Osteoblast (primary cell): ENCODE results near the gene HOXA2. TPM values are rescaled to one million over a fixed set of nuclear protein-coding genes. Genes with fewer than 3 reads are reported as not detected.

Source experiments
- DNase-seq: peaks from one replicate; pipeline ENCODE4 v3.0.0; 2011; ENCODE audit warnings: low spot score, mixed read lengths; ENCODE audit not compliant: insufficient read length; ENCODE audit errors: missing footprints
- H2AFZ ChIP-seq: 2 replicates; pipeline ENCODE4 v1.6.0; 2011; ENCODE audit warnings: mild to moderate bottlenecking, low read length
- H3K27ac ChIP-seq: 2 replicates; pipeline ENCODE4 v1.5.1; 2011; ENCODE audit warnings: mild to moderate bottlenecking, low read depth, low read length, moderate library complexity
- H3K27me3 ChIP-seq: 2 replicates; pipeline ENCODE4 v1.6.0; 2012; ENCODE audit warnings: mild to moderate bottlenecking, control low read depth, inconsistent platforms, low read length, moderate library complexity; ENCODE audit not compliant: insufficient read depth
- H3K36me3 ChIP-seq: 2 replicates; pipeline ENCODE4 v1.5.1; 2011; ENCODE audit warnings: mild to moderate bottlenecking, low read length, control low read depth, moderate library complexity; ENCODE audit not compliant: insufficient read depth
- H3K4me1 ChIP-seq: 2 replicates; pipeline ENCODE4 v1.5.1; 2011; ENCODE audit warnings: mild to moderate bottlenecking, low read length, control low read depth, moderate library complexity; ENCODE audit not compliant: insufficient read depth
- H3K4me2 ChIP-seq: 2 replicates; pipeline ENCODE4 v1.6.0; 2011; ENCODE audit warnings: mild to moderate bottlenecking, low read length; ENCODE audit not compliant: insufficient read depth
- H3K4me3 ChIP-seq: fragments of 200-600 bp; sonication (generic); 3 replicates; pipeline ENCODE4 v1.5.1; 2012; ENCODE audit warnings: mild to moderate bottlenecking, low read length, inconsistent platforms; ENCODE audit not compliant: insufficient read depth
- H3K79me2 ChIP-seq: 2 replicates; pipeline ENCODE4 v1.6.0; 2012; ENCODE audit warnings: mild to moderate bottlenecking, low read length, control low read depth, inconsistent platforms; ENCODE audit not compliant: insufficient read depth
- H3K9me3 ChIP-seq: 2 replicates; pipeline ENCODE4 v1.5.1; 2011; ENCODE audit warnings: low read depth, low read length, control low read depth
- H4K20me1 ChIP-seq: 2 replicates; pipeline ENCODE4 v1.6.0; 2012; ENCODE audit warnings: mild to moderate bottlenecking, low read length, control low read depth; ENCODE audit not compliant: insufficient read depth
- total RNA-seq: library from RNA; depleted of rRNA; stranded (reverse); fragments of >200 nt; gene quantifications from 2 replicates; pipeline ENCODE4 v1.2.3, GENCODE V29; 2012
- TF ChIP-seq, protein P1 (sequence below): IDR thresholded peaks from 2 replicates; pipeline ENCODE4 v1.5.1; 2011; ENCODE audit warnings: mild to moderate bottlenecking, low read depth, low read length, moderate library complexity; ENCODE audit errors: extremely low read depth

Gene HOXA2
- total RNA-seq, 1 donor: 0.36 TPM

DNA sequence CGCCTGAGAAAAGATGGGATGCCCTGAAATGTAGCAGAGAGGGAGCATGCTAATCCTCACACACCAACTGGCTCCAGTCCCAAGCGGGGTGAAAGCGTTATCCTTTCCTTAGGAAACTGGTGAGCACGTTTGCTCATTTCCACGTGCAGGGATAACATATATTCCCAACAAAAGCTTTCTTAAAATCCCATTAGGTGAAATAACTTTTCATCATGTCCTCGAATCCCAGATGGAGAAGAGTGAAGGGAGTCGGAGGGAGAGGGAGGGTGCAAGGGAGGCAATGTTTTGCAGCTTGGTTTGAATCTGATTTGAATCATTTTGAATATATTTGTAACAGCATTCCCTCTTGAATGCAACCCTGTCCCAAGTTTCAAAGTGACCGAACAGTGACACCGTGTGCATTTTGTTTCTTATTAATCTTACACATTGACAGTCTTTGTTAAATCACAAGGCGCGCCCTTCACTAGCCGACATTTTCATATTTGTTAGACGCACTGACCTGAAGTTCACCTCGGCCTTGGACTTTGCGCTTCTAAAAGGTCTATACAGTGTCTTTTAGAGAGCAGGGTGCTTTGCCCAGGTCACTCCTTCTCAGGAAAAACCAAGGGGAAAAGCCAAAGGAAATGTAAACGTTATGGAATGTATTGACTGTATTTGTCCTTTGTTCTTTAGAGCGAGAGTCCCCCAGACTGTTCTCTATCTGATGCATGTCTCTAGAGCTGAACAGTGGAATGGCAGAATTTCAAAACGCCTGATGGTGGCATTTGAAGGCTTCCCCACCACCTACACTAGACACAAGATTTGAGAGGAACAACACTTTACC, 31.1 kb upstream of the HOXA2 start:
- H3K36me3 ChIP-seq: no peaks in the 10 kb centered on the region
- TF ChIP-seq, protein P1, sequence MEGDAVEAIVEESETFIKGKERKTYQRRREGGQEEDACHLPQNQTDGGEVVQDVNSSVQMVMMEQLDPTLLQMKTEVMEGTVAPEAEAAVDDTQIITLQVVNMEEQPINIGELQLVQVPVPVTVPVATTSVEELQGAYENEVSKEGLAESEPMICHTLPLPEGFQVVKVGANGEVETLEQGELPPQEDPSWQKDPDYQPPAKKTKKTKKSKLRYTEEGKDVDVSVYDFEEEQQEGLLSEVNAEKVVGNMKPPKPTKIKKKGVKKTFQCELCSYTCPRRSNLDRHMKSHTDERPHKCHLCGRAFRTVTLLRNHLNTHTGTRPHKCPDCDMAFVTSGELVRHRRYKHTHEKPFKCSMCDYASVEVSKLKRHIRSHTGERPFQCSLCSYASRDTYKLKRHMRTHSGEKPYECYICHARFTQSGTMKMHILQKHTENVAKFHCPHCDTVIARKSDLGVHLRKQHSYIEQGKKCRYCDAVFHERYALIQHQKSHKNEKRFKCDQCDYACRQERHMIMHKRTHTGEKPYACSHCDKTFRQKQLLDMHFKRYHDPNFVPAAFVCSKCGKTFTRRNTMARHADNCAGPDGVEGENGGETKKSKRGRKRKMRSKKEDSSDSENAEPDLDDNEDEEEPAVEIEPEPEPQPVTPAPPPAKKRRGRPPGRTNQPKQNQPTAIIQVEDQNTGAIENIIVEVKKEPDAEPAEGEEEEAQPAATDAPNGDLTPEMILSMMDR: no peak
- no peaks in the 10 kb centered on the region for H3K9me3 ChIP-seq
- no peak overlapping the region for H3K4me3 ChIP-seq
- peak; percentile 17 for DNase-seq
- H4K20me1 ChIP-seq: peaks cover 10% of the 10 kb centered on the region
- peaks cover 56% of the 10 kb centered on the region for H3K79me2 ChIP-seq
- peak overlapping the region; percentile 33 for H3K4me2 ChIP-seq
- H3K4me1 ChIP-seq: peaks cover 56% of the 10 kb centered on the region
- H3K27me3 ChIP-seq: no peaks in the 10 kb centered on the region
- H2AFZ ChIP-seq: no peak overlapping the region
- H3K27ac ChIP-seq: peak overlapping the region; percentile 90

- H3K27ac ChIP-seq: no peak overlapping the region
- H3K27me3 ChIP-seq: no peaks in the 10 kb centered on the region
- peaks cover 53% of the 10 kb centered on the region for H3K4me1 ChIP-seq
- peaks cover 51% of the 10 kb centered on the region for H3K79me2 ChIP-seq
- no peaks in the 10 kb centered on the region for H3K36me3 ChIP-seq
- no peak overlapping the region for H3K4me3 ChIP-seq
- TF ChIP-seq, protein P1: no peak
- peaks cover 10% of the 10 kb centered on the region for H4K20me1 ChIP-seq
- H2AFZ ChIP-seq: no peak overlapping the region
- H3K9me3 ChIP-seq: no peaks in the 10 kb centered on the region
- DNase-seq: peak; percentile 1
- no peak overlapping the region for H3K4me2 ChIP-seq
Measured at GRCh38 chr7:27132978-27133377, 30.5 kb upstream of the HOXA2 start.

DNA sequence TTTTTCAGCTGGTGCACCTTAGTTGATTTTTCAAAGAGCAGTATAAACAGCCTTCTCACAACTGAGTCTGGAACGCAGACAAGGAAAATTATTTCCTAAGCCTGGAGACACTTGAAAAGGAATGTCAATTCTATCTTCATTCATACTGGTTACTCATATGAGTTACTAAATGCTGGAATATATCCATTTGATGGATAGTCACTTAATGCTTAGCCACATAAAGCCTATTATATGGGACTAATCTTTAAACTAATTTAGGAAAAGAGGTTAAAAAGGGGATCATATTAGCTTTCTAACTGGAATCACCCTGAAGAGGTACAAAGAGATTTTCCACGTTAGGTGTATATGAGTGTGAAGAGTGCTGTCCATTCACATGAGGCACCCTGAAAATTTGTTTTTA, 29.7 kb upstream of the HOXA2 start:
- Histone ChIP-seq H3K79me2 (peaks cover 49% of the 10 kb centered on the region), H3K36me3 (no peaks in the 10 kb centered on the region)
- TF ChIP-seq, protein P1: no peak

DNA sequence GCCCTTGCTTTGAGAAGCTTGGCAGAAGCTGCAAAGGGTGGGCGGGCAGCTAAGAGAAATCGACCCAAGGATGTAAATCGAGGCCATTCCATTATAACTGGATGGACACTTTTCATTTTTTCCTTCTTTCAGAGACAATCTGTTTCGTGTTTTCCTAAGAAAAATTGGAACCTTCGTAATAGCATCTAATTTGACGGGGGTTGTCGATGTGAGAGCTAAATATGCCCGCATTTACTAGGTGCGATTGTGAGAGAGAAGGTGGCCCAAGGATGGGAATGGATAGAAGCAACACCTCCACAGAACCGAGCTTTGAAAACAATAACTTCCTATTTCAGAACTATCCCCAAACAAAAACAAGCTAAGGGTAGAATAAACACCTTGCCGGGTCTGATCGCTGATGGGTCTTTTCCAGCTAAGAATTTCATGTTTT, 28.9 kb upstream of the HOXA2 start:
- Histone ChIP-seq H2AFZ (peak overlapping the region; percentile 73), H3K79me2 (peaks cover 49% of the 10 kb centered on the region), H3K4me3 (peak overlapping the region; percentile 76), H3K27ac (peak overlapping the region; percentile 68), H3K4me1 (peaks cover 38% of the 10 kb centered on the region), H3K9me3 (no peaks in the 10 kb centered on the region), H3K27me3 (no peaks in the 10 kb centered on the region), H3K36me3 (no peaks in the 10 kb centered on the region), H3K4me2 (peak overlapping the region; percentile 75), H4K20me1 (peaks cover 10% of the 10 kb centered on the region)
- DNase-seq: peak; percentile 15
- TF ChIP-seq, protein P1: no peak

More for the DNA sequence above, 29.7 kb upstream of the HOXA2 start:
- DNase-seq: peak; percentile 74
- no peak overlapping the region for H3K4me3 ChIP-seq
- H3K4me1 ChIP-seq: peaks cover 46% of the 10 kb centered on the region
- H3K9me3 ChIP-seq: no peaks in the 10 kb centered on the region
- H3K27ac ChIP-seq: no peak overlapping the region
- H2AFZ ChIP-seq: no peak overlapping the region
- H4K20me1 ChIP-seq: peaks cover 10% of the 10 kb centered on the region
- no peak overlapping the region for H3K4me2 ChIP-seq
- H3K27me3 ChIP-seq: no peaks in the 10 kb centered on the region
